D721Med (cell line): ENCODE results near the gene USP17L22.
"Not testable (repeated sequence)": the region's sequence is repeated elsewhere in the genome, so short reads cannot be mapped to it uniquely, and the experiment has no call there.

ENCODE experiments used
- DNase-seq: peaks from one replicate; pipeline ENCODE4 v3.0.0; 2011; ENCODE audit warnings: low spot score; ENCODE audit not compliant: insufficient read length
- FAIRE-seq: peaks from 2 replicates; lab custom pipeline; 2011; peaks lifted over from hg19 to GRCh38; lab: Jason Lieb, UNC

The USP17L22 gene, protein sequence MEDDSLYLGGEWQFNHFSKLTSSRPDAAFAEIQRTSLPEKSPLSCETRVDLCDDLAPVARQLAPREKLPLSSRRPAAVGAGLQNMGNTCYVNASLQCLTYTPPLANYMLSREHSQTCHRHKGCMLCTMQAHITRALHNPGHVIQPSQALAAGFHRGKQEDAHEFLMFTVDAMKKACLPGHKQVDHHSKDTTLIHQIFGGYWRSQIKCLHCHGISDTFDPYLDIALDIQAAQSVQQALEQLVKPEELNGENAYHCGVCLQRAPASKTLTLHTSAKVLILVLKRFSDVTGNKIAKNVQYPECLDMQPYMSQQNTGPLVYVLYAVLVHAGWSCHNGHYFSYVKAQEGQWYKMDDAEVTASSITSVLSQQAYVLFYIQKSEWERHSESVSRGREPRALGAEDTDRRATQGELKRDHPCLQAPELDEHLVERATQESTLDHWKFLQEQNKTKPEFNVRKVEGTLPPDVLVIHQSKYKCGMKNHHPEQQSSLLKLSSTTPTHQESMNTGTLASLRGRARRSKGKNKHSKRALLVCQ

DNA sequence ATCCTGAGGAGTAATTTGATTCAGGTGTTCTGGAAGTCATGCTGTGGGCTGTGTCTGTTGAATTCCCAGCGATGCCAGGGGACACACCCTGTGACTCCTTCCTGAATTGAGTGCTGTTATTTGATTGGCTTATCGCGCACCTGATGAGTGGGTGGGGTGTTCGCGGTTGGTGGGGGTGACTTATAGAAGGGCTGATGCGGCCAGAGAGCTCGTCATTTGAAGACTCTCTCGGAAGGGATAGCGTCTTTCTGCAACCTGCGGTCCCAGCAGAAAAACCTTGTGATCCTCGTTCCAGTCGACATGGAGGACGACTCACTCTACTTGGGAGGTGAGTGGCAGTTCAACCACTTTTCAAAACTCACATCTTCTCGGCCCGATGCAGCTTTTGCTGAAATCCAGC is at the start of gene USP17L22:
Gene USP17L22 (plus strand): TSS at position 301 of the 400 bp plus-strand sequence. CDS start 0 bp downstream, at position 301.
- not testable (repeated sequence) for FAIRE-seq, DNase-seq

DNA sequence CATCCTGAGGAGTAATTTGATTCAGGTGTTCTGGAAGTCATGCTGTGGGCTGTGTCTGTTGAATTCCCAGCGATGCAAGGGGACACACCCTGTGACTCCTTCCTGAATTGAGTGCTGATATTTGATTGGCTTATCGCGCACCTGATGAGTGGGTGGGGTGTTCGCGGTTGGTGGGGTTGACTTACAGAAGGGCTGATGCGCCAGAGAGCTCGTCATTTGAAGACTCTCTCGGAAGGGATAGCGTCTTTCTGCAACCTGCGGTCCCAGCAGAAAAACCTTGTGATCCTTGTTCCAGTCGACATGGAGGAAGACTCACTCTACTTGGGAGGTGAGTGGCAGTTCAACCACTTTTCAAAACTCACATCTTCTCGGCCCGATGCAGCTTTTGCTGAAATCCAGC is 47.6 kb upstream of the USP17L22 start, which contains the start of gene USP17L12:
Gene USP17L12 (plus strand): TSS at position 301 of the 400 bp plus-strand sequence. CDS start 0 bp downstream, at position 301.
- not testable (repeated sequence) for FAIRE-seq, DNase-seq

DNA sequence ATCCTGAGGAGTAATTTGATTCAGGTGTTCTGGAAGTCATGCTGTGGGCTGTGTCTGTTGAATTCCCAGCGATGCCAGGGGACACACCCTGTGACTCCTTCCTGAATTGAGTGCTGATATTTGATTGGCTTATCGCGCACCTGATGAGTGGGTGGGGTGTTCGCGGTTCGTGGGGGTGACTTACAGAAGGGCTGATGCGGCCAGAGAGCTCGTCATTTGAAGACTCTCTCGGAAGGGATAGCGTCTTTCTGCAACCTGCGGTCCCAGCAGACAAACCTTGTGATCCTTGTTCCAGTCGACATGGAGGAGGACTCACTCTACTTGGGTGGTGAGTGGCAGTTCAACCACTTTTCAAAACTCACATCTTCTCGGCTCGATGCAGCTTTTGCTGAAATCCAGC is 42.8 kb upstream of the USP17L22 start, which contains the start of gene USP17L13:
Gene USP17L13 (plus strand): TSS at position 301 of the 400 bp plus-strand sequence. CDS start 0 bp downstream, at position 301.
- DNase-seq, FAIRE-seq: not testable (repeated sequence)

DNA sequence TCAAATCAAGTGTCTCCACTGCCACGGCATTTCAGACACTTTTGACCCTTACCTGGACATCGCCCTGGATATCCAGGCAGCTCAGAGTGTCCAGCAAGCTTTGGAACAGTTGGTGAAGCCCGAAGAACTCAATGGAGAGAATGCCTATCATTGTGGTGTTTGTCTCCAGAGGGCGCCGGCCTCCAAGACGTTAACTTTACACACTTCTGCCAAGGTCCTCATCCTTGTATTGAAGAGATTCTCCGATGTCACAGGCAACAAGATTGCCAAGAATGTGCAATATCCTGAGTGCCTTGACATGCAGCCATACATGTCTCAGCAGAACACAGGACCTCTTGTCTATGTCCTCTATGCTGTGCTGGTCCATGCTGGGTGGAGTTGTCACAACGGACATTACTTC is 37.2 kb upstream of the USP17L22 start:
- FAIRE-seq, DNase-seq: not testable (repeated sequence)

DNA sequence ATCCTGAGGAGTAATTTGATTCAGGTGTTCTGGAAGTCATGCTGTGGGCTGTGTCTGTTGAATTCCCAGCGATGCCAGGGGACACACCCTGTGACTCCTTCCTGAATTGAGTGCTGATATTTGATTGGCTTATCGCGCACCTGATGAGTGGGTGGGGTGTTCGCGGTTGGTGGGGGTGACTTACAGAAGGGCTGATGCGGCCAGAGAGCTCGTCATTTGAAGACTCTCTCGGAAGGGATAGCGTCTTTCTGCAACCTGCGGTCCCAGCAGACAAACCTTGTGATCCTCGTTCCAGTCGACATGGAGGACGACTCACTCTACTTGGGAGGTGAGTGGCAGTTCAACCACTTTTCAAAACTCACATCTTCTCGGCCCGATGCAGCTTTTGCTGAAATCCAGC is 33.3 kb upstream of the USP17L22 start, which contains the start of gene USP17L15:
Gene USP17L15 (plus strand): TSS at position 301 of the 400 bp plus-strand sequence. CDS start 0 bp downstream, at position 301.
- not testable (repeated sequence) for FAIRE-seq

DNA sequence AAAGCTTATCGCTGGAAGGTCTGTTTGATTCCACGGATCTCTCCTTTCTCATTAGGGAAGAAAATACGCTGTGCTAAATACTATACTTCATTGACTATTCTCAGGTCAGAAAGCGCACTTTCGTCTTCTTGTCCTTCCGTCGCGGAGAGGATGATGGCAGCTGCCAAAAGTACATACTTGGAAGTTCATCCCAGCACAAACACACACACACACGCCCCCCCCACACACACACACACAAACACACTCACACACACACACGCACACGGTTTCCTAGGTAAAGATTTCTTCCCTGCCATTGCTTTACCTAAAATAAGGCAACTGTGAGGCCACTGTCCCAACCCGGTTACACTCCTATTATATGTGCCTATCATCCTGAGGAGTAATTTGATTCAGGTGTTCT is 29.0 kb upstream of the USP17L22 start:
- DNase-seq, FAIRE-seq: not testable (repeated sequence)

More for the DNA sequence above, 33.3 kb upstream of the USP17L22 start, which contains the start of gene USP17L15:
- not testable (repeated sequence) for DNase-seq

DNA sequence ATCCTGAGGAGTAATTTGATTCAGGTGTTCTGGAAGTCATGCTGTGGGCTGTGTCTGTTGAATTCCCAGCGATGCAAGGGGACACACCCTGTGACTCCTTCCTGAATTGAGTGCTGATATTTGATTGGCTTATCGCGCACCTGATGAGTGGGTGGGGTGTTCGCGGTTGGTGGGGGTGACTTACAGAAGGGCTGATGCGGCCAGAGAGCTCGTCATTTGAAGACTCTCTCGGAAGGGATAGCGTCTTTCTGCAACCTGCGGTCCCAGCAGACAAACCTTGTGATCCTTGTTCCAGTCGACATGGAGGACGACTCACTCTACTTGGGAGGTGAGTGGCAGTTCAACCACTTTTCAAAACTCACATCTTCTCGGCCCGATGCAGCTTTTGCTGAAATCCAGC is 23.8 kb upstream of the USP17L22 start, which contains the start of gene USP17L17:
Gene USP17L17 (plus strand): TSS at position 301 of the 400 bp plus-strand sequence. CDS start 0 bp downstream, at position 301.
- DNase-seq, FAIRE-seq: not testable (repeated sequence)

DNA sequence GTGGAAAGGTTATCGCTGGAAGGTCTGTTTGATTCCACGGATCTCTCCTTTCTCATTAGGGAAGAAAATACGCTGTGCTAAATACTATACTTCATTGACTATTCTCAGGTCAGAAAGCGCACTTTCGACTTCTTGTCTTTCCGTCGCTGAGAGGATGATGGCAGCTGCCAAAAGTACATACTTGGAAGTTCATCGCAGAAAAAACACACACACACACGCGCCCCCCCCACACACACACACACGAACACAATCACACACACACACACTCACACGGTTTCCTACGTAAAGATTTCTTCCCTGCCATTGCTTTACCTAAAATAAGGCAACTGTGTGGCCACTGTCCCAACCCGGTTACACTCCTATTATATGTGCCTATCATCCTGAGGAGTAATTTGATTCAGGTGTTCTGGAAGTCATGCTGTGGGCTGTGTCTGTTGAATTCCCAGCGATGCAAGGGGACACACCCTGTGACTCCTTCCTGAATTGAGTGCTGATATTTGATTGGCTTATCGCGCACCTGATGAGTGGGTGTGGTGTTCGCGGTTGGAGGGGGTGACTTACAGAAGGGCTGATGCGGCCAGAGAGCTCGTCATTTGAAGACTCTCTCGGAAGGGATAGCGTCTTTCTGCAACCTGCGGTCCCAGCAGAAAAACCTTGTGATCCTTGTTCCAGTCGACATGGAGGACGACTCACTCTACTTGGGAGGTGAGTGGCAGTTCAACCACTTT is 19.3 kb upstream of the USP17L22 start, which contains the start of gene USP17L18:
Gene USP17L18 (plus strand): TSS at position 678 of the 728 bp plus-strand sequence. CDS start 0 bp downstream, at position 678.
- FAIRE-seq, DNase-seq: not testable (repeated sequence)

DNA sequence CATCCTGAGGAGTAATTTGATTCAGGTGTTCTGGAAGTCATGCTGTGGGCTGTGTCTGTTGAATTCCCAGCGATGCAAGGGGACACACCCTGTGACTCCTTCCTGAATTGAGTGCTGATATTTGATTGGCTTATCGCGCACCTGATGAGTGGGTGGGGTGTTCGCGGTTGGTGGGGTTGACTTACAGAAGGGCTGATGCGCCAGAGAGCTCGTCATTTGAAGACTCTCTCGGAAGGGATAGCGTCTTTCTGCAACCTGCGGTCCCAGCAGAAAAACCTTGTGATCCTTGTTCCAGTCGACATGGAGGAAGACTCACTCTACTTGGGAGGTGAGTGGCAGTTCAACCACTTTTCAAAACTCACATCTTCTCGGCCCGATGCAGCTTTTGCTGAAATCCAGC is 14.3 kb upstream of the USP17L22 start, which contains the start of gene USP17L19:
Gene USP17L19 (plus strand): TSS at position 301 of the 400 bp plus-strand sequence. CDS start 0 bp downstream, at position 301.
- FAIRE-seq, DNase-seq: not testable (repeated sequence)

DNA sequence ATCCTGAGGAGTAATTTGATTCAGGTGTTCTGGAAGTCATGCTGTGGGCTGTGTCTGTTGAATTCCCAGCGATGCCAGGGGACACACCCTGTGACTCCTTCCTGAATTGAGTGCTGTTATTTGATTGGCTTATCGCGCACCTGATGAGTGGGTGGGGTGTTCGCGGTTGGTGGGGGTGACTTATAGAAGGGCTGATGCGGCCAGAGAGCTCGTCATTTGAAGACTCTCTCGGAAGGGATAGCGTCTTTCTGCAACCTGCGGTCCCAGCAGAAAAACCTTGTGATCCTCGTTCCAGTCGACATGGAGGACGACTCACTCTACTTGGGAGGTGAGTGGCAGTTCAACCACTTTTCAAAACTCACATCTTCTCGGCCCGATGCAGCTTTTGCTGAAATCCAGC is 9.6 kb upstream of the USP17L22 start, which contains the start of gene USP17L20:
Gene USP17L20 (plus strand): TSS at position 301 of the 400 bp plus-strand sequence. CDS start 0 bp downstream, at position 301.
- DNase-seq, FAIRE-seq: not testable (repeated sequence)

DNA sequence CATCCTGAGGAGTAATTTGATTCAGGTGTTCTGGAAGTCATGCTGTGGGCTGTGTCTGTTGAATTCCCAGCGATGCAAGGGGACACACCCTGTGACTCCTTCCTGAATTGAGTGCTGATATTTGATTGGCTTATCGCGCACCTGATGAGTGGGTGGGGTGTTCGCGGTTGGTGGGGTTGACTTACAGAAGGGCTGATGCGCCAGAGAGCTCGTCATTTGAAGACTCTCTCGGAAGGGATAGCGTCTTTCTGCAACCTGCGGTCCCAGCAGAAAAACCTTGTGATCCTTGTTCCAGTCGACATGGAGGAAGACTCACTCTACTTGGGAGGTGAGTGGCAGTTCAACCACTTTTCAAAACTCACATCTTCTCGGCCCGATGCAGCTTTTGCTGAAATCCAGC is 4.8 kb upstream of the USP17L22 start, which contains the start of gene USP17L21:
Gene USP17L21 (plus strand): TSS at position 301 of the 400 bp plus-strand sequence. CDS start 0 bp downstream, at position 301.
- DNase-seq, FAIRE-seq: not testable (repeated sequence)

DNA sequence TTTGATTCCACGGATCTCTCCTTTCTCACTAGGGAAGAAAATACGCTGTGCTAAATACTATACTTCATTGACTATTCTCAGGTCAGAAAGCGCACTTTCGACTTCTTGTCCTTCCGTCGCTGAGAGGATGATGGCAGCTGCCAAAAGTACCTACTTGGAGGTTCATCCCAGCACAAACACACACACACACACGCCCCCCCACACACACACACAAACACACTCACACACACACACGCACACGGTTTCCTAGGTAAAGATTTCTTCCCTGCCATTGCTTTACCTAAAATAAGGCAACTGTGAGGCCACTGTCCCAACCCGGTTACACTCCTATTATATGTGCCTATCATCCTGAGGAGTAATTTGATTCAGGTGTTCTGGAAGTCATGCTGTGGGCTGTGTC is 4.3 kb downstream of the USP17L22 start:
- DNase-seq, FAIRE-seq: not testable (repeated sequence)
